ENCODE results near the gene ABCB9.

- no peak for TF ChIP-seq CTCF (conservative IDR thresholded peaks at IDR 0.05; ENCODE audit: low read depth, low read length)
- TF ChIP-seq EZH2 (IDR thresholded peaks at IDR 0.05; ENCODE audit: low read length, unreplicated experiment) = no peak
Measured at GRCh38 chr12:122942637-122943036, 23.6 kb downstream of the ABCB9 start.
